Nephron progenitor cell (in vitro differentiated cells): ENCODE results near the gene KCNG1.
A peak's percentile ranks its signal among the peaks of the same experiment; 100 is the strongest.

Source experiments
- DNase-seq: peaks from one replicate; pipeline ENCODE4 v3.0.0; 2021
- H3K27ac Mint-ChIP-seq: 2 replicates; pipeline ENCODE4 v1.8.0; 2021; ENCODE audit warnings: mild to moderate bottlenecking, moderate library complexity, mixed read lengths
- H3K27me3 Mint-ChIP-seq: 2 replicates; pipeline ENCODE4 v1.8.0; 2021; ENCODE audit warnings: mild to moderate bottlenecking, low read depth, mixed read lengths; ENCODE audit not compliant: poor library complexity
- H3K36me3 Mint-ChIP-seq: 2 replicates; pipeline ENCODE4 v1.8.0; 2021; ENCODE audit warnings: low read depth, mixed read lengths
- H3K4me1 Mint-ChIP-seq: 2 replicates; pipeline ENCODE4 v1.8.0; 2021; ENCODE audit warnings: mixed read lengths
- H3K4me3 Mint-ChIP-seq: 2 replicates; pipeline ENCODE4 v1.8.0; 2021; ENCODE audit warnings: mild to moderate bottlenecking, moderate library complexity, mixed read lengths
- H3K9me3 Mint-ChIP-seq: 2 replicates; pipeline ENCODE4 v1.8.0; 2021; ENCODE audit warnings: mild to moderate bottlenecking, moderate library complexity, mixed read lengths
- CTCF ChIP-seq: fragments of 200-600 bp; sonication (generic); IDR thresholded peaks from 2 replicates; pipeline ENCODE4 v1.5.0; 2021; ENCODE audit warnings: antibody characterized with exemption

Gene KCNG1

DNA sequence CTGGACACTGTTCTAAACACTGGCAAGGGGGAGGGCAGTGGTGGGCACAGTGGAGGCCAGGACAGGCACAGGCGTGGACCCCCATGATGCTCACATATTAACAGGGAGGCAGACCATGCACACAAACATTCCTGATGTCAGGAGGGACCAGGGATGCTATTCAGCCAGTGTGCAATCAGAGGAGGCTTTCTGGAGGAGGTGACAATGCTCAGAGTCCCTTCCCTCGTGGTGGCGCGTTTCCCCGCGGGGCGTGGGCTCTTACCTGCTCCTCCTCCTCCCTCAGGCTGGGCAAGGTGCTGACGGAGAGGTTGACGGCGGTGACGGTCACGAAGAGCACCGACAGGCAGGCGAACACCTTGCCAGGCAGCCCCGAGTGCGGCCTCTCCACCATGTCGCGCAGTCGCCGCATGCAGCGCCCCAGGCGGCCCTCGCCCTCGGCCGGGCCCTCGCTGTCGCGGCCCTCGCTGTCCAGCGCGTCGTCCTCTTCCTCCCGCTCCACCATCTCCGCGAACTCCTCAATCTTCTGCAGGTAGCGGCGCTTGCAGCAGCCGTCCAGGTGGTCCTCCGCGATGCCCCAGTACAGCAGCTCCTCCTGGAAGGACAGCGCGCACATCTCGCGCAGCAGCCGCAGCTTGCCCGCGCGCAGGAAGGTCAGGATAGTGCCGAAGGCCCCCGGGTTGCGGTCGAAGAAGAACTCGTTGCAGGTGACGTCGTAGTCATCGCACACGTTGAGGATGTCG lies 13.4 kb downstream of the KCNG1 start:
- no peak for DNase-seq
- Mint-ChIP-seq H3K27me3 (peaks cover 6% of the 10 kb centered on the region), H3K4me3 (no peak overlapping the region), H3K27ac (no peak overlapping the region), H3K4me1 (peaks cover 32% of the 10 kb centered on the region), H3K36me3 (peaks cover 61% of the 10 kb centered on the region), H3K9me3 (no peaks in the 10 kb centered on the region)
- TF ChIP-seq CTCF: no peak

GRCh38 chr20:51008718-51009117 lies 14.2 kb downstream of the KCNG1 start:
- Mint-ChIP-seq H3K4me3 (no peak overlapping the region), H3K9me3 (no peaks in the 10 kb centered on the region), H3K27me3 (peaks cover 6% of the 10 kb centered on the region), H3K4me1 (peaks cover 28% of the 10 kb centered on the region), H3K27ac (peak overlapping the region; percentile 78), H3K36me3 (peaks cover 65% of the 10 kb centered on the region)
- no peak for DNase-seq
- no peak for TF ChIP-seq CTCF

- Mint-ChIP-seq H3K4me1 (peaks cover 37% of the 10 kb centered on the region), H3K4me3 (no peak overlapping the region), H3K9me3 (no peaks in the 10 kb centered on the region), H3K27me3 (peaks cover 6% of the 10 kb centered on the region), H3K27ac (peak overlapping the region; percentile 92), H3K36me3 (peaks cover 70% of the 10 kb centered on the region)
- TF ChIP-seq CTCF: no peak
- DNase-seq: no peak
Observed at GRCh38 chr20:51005214-51005613, 17.7 kb downstream of the KCNG1 start.

- DNase-seq: no peak
- H3K27me3 Mint-ChIP-seq: peaks cover 6% of the 10 kb centered on the region
- peaks cover 37% of the 10 kb centered on the region for H3K4me1 Mint-ChIP-seq
- peaks cover 67% of the 10 kb centered on the region for H3K36me3 Mint-ChIP-seq
- H3K9me3 Mint-ChIP-seq: no peaks in the 10 kb centered on the region
- no peak for TF ChIP-seq CTCF
- H3K4me3 Mint-ChIP-seq: no peak overlapping the region
- H3K27ac Mint-ChIP-seq: peak overlapping the region; percentile 92
Observed at GRCh38 chr20:51004781-51005180, 18.1 kb downstream of the KCNG1 start.

GRCh38 chr20:51004305-51004727 lies 18.6 kb downstream of the KCNG1 start:
- Mint-ChIP-seq H3K9me3 (no peaks in the 10 kb centered on the region), H3K27me3 (peaks cover 6% of the 10 kb centered on the region), H3K4me3 (no peak overlapping the region), H3K4me1 (peaks cover 39% of the 10 kb centered on the region), H3K27ac (no peak overlapping the region), H3K36me3 (peaks cover 62% of the 10 kb centered on the region)
- no peak for TF ChIP-seq CTCF
- no peak for DNase-seq

GRCh38 chr20:51003753-51004152 lies 19.2 kb downstream of the KCNG1 start:
- no peak for DNase-seq
- no peak for TF ChIP-seq CTCF
- H3K27me3 Mint-ChIP-seq: peaks cover 6% of the 10 kb centered on the region
- H3K27ac Mint-ChIP-seq: peak overlapping the region; percentile 86
- no peak overlapping the region for H3K4me3 Mint-ChIP-seq
- H3K9me3 Mint-ChIP-seq: no peaks in the 10 kb centered on the region
- peaks cover 43% of the 10 kb centered on the region for H3K4me1 Mint-ChIP-seq
- H3K36me3 Mint-ChIP-seq: peaks cover 56% of the 10 kb centered on the region
